GM12891 (cell line): Measurements from ENCODE around the gene HSD17B1.

Experiments
- POLR2A ChIP-seq: IDR thresholded peaks from 2 replicates; pipeline ENCODE4 v1.6.1; 2011; ENCODE audit warnings: low read depth, low read length, control low read depth
- POLR2AphosphoS5 ChIP-seq: IDR thresholded peaks from 2 replicates; pipeline ENCODE4 v1.6.1; 2011; ENCODE audit warnings: low read depth, low read length, control low read depth
- SPI1 ChIP-seq: IDR thresholded peaks from 2 replicates; pipeline ENCODE4 v1.6.1; 2011; ENCODE audit warnings: low read depth, low read length, control low read depth

DNA sequence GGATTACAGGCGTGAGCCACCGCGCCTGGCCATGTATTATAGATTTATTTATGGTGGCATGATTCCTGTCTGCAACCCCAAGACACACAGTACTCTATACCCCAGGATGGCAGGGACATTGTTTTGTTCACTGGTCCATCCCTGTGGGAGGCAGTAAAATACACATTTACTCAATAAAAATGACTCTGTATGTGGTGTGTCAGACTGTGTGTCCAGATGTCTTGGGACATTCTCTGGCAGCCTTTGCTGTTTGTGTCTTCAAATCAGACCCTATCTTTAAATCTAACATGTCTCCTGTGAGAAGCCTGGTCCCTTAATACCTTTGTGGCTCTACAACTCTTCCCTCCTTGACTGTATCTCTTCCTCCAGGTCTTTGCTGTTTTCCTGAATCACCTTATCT, 7.5 kb downstream of the HSD17B1 start:
- no peak for TF ChIP-seq POLR2AphosphoS5
- no peak for TF ChIP-seq POLR2A
- no peak for TF ChIP-seq SPI1
